Femur (tissue), 1 donor: Measurements from ENCODE around the gene ST6GALNAC1.
"Not testable (repeated sequence)": the region's sequence is repeated elsewhere in the genome, so short reads cannot be mapped to it uniquely, and the experiment has no call there.

Source experiments
- DNase-seq: peaks from one replicate; pipeline ENCODE4 v3.0.0-alpha.2; 2017

The ST6GALNAC1 gene

DNA sequence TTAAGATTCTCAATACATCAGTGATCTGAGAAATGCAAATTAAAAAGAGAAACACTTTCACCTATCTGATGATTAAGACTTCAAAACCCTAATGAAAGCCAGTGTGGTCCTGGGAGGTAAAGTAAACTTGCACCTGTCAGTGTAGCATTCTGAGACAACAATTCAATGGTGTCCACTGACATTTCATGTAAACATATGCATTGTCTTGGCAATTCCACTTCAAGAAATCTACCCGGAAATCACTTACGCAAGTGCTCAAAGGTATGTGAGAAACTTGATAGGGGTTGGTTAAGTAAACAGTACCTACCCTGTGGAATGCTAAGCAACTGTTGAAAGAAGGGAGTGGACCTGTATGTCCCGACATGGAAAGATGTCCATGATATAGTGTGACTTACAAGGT lies 2.1 kb downstream of the ST6GALNAC1 start:
- DNase-seq, result no peak

DNA sequence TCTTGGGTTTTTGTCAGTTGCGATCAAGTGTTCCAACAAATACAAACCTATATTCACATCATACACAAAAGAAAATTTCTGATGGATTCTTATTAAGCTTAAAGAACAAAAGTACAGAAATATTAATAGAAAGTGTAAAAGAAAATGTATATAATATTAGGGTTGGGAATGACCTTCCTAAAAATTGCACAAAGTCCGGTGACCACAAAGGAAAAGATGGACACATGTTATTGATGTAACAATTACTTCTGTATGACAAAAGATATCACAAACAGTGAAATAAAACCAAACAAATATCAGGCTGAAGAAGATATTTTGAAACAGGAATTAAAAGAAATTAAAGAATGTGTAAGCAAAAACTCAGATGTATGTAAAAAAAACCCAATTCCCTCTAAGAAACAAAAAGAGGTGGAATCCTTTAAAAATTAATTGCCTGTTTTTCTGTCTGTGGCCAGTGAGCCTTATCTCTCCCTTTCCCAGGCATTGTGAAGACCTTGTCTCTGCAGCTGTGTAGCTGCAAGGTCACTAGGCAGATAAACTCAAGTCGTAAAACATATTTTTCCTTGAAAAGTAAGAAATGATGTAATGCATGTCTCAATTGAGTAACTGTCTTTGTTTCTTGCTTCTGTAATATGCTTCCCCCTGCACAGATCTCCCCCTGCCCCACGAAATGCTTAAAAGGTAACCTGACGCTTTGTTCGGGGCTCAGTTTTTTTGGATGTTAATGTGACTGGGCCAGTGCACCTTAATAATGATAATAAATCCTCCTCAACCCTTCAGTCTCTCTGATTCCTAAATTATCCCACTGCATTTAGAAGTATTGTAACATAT lies 2.8 kb downstream of the ST6GALNAC1 start:
- no peak for DNase-seq

DNA sequence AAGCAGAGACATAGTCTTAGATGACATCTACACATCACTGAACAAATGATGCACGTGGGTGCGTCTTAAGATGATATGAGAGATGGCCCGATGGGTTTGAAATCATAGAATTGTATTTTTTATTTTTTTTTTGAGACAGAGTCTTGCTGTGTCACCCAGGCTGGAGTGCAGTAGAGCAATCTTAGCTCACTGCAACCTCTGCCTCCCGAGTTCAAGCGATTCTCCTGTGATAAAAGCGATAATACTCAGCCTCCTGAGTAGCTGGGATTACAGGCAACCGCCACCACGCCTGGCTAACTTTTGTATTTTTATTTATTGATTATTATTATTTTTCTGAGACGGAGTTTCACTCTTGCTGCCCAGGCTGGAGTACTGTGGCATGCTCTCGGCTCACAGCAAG lies 5.3 kb downstream of the ST6GALNAC1 start:
- no peak for DNase-seq

DNA sequence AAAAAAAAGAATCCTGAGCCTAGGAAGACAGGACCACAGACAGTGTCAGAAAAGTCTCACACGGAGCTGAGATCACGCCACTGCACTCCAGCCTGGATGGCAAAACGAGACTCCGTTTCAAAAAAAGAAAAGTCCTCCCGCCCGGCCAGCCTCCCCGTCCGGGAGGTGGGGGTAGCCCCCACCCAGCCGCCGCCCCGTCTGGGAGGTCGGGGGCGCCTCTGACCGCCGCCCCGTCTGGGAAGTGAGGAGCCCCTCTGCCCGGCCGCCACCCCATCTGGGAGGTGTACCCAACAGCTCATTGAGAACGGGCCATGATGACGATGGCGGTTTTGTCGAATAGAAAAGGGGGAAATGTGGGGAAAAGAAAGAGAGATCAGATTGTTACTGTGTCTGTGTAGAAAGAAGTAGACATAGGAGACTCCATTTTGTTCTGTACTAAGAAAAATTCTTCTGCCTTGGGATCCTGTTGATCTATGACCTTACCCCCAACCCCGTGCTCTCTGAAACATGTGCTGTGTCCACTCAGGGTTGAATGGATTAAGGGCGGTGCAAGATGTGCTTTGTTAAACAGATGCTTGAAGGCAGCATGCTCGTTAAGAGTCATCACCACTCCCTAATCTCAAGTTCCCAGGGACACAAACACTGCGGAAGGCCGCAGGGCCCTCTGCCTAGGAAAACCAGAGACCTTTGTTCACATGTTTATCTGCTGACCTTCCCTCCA lies 6.9 kb downstream of the ST6GALNAC1 start:
- not testable (repeated sequence) for DNase-seq

DNA sequence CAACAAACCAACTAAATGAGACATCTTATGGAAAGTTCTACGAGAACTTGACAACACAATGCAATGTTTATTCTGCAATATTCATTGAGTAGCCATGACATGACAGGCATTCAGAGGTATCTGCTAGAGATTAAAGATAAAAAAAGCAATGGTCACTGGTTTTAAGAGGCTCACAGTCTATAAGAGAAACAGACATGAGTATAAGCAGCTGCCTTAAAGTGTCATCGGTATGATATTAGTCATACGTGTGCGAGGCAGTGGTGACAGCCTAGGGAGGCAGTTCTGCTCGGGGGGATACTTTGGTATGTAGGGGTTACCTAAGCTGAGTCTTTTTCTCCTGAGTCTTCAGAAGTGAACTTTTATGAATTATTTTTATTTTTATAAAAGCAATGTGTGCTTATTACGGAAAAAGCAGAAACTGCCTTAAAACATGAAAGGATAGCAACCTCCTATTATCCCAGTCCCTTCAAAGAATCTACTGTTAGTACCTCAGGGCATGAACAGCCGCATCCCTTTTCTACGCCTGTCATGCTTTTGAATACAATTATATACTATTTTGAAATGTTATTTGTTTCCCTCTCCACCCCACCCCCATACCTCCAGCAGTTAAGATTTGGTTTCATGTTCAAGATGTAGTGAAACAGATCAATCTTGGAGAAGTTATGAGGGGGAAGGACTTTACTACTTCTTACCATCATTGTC lies 7.7 kb downstream of the ST6GALNAC1 start:
- DNase-seq, result no peak

DNA sequence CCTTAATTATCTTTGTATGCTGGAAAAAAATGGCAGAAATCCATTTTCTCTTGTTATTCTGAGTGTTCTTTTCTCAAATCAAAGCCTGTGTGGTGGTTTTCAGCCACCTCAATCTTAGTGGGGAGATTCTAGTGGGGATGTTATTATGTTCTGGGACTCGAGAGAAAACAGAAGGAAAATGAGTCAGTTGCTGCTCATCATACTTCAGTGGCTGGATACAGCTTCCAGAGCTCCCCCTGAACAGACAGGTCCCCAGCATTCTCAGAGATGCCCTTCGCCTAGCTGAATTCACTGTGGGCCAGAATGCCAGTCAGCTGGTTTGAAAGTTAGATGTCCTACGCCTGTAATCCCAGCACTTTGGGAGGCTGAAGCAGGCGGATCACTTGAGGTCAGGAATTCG lies 8.5 kb downstream of the ST6GALNAC1 start:
- no peak for DNase-seq

DNA sequence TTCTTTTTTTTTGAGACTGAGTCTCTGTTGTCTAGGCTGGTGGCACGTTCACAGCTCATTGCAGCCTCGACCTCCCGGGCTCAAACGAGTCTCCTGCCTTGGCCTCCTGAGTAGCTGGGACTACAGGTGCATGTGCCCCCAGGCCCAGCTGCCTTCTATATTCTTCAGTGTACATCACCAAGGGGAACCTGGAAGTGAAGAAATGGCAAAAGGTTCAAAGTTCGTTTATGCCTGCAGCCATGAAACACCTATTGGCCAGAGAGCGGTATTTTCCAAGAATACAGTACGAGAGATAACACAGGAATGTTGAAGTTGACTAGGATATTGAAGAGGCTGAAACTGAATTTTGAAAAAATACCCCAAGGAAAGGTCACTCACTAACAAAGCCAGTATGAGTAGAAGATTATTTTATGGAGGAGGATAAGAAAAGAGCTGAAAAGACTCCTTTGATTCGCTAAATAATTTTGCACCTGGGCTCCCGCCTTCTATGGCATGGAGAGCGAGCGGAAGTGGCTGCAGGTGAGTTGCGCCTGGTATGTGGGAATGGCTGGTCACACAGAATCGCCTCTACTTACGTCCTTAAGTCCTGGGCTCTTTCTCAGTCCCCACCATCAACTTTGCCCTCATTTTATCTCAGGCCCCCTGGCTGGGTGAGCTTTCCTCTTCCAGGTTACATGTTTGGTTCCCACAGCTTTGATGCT lies 9.8 kb downstream of the ST6GALNAC1 start:
- no peak for DNase-seq

DNA sequence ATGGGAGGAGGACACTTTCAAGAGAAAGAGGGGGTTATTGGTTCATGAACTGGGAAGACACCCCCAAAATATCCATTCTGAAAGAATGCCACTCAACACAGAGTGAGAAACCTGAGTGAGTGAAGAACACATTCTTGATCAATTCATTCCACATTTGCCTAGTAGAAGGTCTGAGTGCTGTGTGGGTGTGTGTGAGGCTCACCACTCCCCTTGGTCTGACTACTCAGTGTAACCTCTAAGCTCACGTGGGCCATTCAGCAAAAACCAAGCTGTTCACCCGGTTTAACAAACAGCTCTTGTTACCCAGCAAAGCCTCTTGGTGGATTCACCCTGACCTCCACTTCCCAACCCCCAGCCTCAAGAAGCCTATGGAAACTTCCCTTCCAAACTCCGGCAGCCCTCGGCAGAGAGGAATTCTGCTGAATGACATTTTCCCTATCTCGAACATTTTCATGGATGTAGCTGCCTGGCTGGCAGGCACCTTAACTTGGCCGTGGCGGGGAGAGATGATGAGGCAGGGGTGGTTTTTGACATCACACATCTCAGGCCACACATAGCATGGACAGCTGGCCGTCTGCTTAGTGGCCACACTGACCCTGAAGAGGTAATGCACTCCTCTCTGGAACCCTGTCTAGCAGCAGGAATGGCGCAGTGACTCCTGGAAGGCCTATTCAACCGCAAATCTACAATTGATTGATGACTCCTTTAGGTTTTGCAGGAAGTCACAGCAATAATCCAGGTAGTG lies 11.6 kb downstream of the ST6GALNAC1 start:
- no peak for DNase-seq

DNA sequence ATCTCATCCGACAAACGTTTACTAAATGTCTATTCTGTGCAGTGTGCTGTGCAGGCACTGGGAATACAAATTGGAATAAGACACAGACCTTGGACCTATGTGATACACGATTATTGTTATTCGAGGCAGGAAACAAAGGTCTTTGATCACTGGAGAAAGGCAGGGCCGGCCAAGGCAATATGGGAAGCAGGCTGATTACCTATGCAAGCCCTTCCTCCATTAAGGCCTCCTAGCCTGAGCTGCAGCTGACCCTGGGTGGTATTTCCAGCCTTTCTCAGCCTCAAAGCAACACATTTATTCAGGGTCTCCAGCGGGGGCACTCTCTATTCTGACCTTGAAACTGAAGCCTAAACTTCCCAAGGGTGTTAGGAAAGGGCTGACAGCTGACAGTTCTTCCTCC lies 13.4 kb downstream of the ST6GALNAC1 start:
- no peak for DNase-seq

DNA sequence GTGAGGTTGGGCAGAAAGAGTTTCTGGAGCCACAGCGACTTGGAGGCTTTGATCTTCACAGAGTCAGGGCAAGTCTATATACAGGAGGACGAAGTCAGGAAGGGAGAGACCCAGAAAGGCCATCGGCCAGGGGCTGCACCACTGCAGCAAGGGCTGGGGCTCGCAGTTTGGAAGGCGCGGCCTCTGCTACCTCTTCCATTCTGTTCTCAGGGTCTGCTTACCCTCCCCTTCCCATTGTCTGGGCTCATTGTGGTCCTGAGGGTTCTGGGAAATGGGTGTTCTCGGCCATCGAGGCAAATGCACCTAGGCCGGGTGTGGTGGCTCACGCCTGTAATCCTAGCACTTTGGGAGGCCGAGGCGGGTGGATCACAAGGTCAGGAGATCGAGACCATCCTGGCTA lies 16.0 kb downstream of the ST6GALNAC1 start:
- DNase-seq, result no peak

DNA sequence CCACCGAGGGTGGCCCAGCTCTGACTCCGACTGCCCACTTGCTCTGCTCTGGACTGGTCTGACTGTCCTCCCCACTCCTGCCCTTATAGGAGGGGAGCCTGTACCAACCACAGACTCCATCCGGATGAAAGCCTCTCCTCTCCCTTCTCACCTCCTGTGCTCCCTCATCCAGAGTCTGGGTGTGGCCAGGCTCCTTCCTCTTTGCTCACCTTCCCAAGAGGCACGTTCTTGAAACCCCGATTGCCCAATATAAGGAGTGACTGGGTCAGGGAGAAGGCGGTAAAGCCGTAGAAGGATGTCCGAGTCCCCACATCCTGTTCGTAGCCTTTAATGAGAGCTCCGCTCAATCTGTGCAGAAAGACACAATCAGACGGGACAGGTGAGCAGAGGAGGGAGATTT lies 17.1 kb downstream of the ST6GALNAC1 start:
- no peak for DNase-seq

DNA sequence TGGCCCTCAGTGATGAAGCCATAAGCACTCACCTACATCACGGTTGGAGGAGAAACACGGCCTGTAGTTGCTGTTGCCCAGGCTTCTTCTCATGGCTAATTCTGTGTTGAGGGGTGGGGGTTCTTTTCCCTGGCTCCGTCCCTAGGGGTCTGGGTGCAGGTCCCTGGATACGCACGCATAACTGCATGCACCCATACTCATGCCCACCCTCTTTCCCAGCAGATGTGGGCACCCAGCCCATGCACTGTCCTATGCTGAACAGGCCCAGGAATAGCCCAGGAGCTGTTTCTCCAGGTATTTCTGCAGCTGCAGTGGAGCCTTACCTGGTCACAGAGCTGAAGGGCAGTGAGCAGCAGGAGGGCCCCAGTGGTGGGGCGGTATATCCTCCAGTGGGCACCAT lies 18.1 kb downstream of the ST6GALNAC1 start:
- no peak for DNase-seq

DNA sequence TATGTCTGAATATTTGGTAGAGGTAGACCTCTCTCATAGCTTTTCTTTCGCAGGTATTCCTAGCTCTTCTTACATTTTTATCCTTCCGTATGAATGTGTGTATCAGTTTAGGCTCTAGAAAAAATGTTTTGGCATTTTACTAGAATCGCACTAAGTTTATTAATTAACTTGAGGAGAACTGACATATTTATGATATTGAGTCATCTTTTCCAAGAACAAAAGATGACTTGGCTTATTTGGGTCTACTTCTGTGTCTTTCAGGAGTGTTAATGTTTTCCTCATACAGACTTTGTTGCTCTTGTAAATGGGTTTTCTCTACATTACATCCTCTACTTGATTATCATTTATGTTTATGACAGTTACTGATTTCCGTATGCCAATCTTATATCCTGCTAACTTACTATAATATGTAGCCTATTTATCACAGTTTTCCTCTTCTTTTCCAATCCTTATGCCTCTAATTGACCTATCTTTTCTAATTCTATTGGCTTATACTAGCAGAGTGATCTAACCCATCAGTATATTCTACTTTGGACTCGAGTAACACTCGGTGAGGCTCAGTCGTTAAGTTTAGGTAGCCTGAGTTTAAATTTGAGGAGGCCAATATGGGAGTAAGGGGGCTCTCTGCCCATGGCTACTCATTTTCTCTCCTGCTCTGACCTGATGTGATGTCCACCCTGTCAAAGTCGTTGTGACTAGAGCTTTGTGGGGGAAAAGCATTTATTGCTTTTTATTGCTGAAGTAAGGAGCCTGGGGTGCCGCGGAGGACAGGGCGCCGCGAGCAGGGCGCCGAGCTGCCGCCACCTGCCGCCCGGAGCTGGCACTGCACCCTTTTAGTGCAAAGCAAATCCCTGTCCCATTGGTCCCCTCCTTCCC lies 20.0 kb downstream of the ST6GALNAC1 start:
- peak; percentile 80 for DNase-seq

DNA sequence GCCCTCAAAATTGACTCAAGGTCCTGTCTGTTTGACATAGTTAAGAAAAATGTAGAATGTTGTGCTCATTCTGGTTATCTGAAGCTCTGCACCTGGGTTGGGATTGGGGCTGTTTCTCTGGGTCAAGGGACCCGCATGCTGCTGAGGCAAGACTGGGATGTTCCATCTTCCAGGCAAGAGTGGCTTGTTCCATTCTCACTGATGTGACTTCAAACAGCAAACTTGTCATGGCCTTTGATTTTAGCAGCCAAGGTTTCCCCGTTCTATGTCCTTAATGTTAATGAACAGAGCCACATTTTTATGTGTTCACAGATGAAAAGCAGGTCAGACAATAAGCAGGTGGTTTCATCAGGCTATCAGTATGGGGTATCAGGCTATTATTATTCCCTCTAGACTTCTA lies 25.7 kb downstream of the ST6GALNAC1 start:
- DNase-seq, result no peak

DNA sequence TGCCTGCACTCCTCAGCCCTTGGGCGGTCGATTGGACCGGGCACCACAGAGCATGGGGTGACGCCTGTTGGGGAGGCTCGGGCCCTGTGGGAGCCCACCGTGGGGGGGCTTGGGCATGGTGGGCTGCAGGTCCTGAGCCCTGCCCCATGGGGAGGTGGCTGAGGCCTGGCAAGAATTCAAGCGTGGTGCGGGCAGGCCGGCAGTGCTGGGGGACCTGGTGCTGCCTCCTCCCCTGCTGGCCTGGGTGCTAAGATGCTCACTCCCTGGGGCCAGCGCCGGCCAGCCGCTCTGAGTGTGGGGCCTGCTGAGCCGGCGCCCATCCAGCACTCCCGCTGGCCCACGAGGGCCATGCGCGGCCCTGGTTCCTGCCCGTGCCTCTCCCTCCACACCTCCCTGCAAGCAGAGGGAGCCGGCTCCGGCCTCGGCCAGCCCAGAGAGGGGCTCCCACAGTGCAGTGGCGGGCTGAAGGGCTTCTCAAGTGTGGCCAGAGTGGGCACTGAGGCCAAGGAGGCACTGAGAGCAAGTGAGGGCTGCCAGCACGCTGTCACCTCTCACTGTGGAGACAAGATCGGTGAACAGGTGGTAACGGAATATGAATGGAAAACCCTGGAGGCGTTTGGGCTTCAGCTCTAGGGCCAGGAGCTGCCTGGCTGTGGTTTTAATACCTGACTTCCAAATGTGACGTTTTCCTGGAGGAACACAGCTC lies 28.5 kb downstream of the ST6GALNAC1 start:
- no peak for DNase-seq

DNA sequence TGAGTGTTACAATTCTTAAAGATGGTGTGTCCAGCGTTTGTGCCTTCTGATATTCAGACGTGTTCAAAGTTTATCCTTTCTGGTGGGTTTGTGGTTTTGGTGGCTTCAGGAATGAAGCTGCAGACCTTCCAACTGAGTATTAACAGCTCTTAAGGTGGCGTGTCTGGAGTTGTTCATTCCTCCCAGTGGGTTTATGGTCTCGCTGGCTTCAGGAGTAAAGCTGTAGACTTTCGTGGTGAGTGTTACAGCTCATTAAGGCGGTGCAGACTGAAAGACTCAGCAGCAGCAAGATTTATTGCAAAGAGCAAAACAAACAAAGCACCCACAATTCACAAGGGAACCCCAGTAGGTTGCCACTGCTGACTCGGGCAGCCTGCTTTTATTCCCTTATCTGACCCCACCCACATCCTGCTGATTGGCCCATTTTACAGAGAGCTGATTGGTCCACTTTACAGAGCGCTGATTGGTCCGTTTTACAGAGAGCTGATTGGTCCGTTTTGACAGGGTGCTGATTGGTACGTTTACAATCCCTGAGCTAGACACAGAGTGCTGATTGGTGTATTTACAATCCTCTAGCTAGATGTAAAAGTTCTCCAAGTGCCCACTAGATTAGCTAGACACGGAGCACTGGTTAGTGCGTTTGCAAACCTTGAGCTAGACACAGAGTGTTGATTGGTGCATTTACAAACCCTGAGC lies 29.3 kb downstream of the ST6GALNAC1 start:
- DNase-seq, result not testable (repeated sequence)

DNA sequence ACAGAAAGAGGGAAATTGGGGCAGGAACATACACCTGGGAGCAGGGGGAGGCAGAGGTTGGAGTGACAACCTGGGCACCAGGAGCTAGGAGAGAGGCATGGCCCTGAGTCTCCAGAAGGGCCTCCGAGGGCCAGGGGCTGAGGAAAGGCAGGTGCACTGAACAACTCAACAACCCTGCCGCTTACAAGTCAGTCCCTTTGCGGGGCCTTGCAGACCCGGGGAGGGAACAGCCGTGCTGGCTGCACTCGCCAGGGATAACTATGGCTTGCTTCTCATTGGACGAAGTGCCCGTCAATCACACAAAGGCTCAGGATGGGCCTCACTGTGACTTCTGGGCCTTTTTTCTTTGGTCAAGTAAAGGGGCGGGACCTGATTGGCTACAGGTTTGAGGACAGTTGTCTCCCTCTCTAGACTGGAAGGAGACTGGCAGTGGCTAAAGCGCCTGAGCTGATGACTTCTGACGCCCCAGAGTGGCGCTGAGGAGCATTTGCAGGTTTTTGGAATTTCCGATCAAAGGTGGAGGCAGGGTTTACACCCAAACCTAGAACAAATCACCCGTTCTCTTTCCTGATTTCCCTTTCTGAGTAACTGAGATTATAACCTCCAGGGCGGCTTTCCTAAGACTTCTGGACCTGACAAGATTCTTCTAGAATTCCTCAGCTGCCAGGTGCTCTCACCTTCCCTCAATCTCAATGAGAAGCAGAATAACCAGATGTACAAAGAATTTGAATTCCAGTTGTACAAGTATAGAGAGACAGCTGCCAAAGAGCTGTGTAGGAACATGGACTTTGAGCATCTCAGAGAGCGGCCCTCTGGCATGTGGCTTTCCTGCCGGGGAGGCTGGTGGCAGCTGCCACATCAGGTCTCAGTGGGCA lies 30.3 kb downstream of the ST6GALNAC1 start:
- no peak for DNase-seq

DNA sequence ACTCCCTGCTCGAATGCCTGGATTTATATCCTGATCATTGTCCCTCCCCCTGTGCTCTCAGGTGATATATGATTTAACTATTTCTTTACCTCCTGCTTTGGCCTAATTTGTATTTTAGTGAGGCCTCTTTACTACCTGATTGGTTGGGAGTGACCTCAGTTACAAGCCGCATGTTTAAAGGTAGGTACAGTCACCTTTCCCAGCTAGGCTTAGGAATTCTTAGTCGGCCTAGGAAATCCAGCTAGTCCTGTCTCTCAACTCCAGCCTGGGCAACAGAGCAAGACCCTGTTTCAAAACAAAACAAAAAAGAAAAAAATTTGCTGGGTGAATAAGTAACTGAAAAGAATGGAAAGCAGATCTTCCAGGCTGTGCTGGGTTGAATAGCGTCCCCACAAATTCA lies 31.1 kb downstream of the ST6GALNAC1 start:
- no peak for DNase-seq

DNA sequence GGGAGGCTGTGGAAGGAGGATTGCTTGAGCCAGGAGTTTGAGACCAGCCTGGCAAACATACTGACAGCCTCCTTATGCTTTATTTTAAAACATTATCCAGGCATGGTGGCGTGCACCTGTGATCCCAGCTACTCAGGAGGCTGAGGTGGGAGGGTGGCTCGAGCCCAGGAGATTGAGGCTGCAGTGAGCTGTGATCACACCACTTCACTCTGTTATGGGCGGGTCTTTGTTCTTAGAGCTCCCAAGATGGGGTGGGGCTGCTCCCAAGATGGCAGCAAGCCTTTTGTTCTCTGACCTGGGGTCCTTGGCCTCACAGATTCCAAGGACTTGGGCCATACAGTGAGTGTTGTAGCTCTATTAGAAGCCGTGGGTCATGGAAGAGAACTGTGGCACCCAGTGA lies 31.8 kb downstream of the ST6GALNAC1 start:
- no peak for DNase-seq
